HG02870 (cell line): ENCODE results near the gene OTOP2.
"Not testable (repeated sequence)": the region's sequence is repeated elsewhere in the genome, so short reads cannot be mapped to it uniquely, and the experiment has no call there.

Experiments used
- ATAC-seq: cut with Tn5 transposase; IDR thresholded peaks from one replicate; pipeline ENCODE4 v1.9.1; 2021; ENCODE audit warnings: mild to moderate bottlenecking, moderate library complexity; ENCODE audit not compliant: unreplicated experiment

OTOP2 gene

GRCh38 chr17:74900208-74900607 lies 23.9 kb upstream of the OTOP2 start:
- ATAC-seq = no peak

- ATAC-seq = no peak
Observed at GRCh38 chr17:74901353-74902135, 22.5 kb upstream of the OTOP2 start.

- no peak for ATAC-seq
Observed at GRCh38 chr17:74903034-74903433, 21.0 kb upstream of the OTOP2 start.

GRCh38 chr17:74903671-74904070 lies 20.4 kb upstream of the OTOP2 start:
- no peak for ATAC-seq

GRCh38 chr17:74904687-74905409 lies 19.2 kb upstream of the OTOP2 start:
- ATAC-seq = no peak

GRCh38 chr17:74906214-74906793 lies 17.8 kb upstream of the OTOP2 start:
- ATAC-seq = not testable (repeated sequence)

GRCh38 chr17:74907012-74907411 lies 17.1 kb upstream of the OTOP2 start:
- ATAC-seq = no peak

- not testable (repeated sequence) for ATAC-seq
Observed at GRCh38 chr17:74909097-74909496, 15.0 kb upstream of the OTOP2 start.

GRCh38 chr17:74911423-74911822 lies 12.7 kb upstream of the OTOP2 start:
- ATAC-seq = not testable (repeated sequence)

- no peak for ATAC-seq
Observed at GRCh38 chr17:74916136-74916850, 7.8 kb upstream of the OTOP2 start.

GRCh38 chr17:74916851-74917199 lies 7.2 kb upstream of the OTOP2 start:
- ATAC-seq = no peak

GRCh38 chr17:74917430-74917829 lies 6.6 kb upstream of the OTOP2 start:
- ATAC-seq = no peak

GRCh38 chr17:74918906-74919305 lies 5.2 kb upstream of the OTOP2 start:
- ATAC-seq = no peak

- ATAC-seq = no peak
Observed at GRCh38 chr17:74919440-74920305, 4.4 kb upstream of the OTOP2 start.

- no peak for ATAC-seq
Observed at GRCh38 chr17:74920306-74920620, 3.8 kb upstream of the OTOP2 start.

GRCh38 chr17:74920642-74921025 lies 3.4 kb upstream of the OTOP2 start:
- no peak for ATAC-seq

GRCh38 chr17:74921026-74921681 lies 2.9 kb upstream of the OTOP2 start:
- no peak for ATAC-seq

GRCh38 chr17:74921769-74922168 lies 2.3 kb upstream of the OTOP2 start:
- no peak for ATAC-seq

- no peak for ATAC-seq
Observed at GRCh38 chr17:74922172-74922571, 1.9 kb upstream of the OTOP2 start.
